Fibroblast of skin of scalp (primary cell): ENCODE data around the gene TRIM37.
A peak's percentile ranks its signal among the peaks of the same experiment; 100 is the strongest.

Experiments used
- DNase-seq: peaks from one replicate; pipeline ENCODE4 v3.0.0-alpha.2; 2013

The TRIM37 gene

DNA sequence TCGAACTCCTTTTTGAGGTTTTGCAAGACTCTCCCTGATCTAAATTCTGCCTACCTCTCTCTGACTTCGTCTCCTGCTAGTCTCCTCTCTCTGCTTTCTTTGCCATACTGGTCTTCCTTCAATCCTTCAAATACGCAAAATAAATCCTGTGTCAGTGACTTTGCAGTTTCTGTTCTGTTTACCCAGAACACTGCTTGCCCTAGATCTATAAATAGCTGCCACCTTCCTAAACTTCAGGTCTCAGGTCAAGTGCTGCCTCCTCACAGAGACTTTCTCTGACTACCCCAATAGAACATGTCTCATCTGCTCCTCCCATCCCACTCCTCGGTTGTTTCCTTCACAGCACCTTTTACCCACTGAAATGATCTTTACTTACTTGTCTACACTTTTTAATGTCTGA, 78.9 kb downstream of the TRIM37 start:
- DNase-seq: no peak

DNA sequence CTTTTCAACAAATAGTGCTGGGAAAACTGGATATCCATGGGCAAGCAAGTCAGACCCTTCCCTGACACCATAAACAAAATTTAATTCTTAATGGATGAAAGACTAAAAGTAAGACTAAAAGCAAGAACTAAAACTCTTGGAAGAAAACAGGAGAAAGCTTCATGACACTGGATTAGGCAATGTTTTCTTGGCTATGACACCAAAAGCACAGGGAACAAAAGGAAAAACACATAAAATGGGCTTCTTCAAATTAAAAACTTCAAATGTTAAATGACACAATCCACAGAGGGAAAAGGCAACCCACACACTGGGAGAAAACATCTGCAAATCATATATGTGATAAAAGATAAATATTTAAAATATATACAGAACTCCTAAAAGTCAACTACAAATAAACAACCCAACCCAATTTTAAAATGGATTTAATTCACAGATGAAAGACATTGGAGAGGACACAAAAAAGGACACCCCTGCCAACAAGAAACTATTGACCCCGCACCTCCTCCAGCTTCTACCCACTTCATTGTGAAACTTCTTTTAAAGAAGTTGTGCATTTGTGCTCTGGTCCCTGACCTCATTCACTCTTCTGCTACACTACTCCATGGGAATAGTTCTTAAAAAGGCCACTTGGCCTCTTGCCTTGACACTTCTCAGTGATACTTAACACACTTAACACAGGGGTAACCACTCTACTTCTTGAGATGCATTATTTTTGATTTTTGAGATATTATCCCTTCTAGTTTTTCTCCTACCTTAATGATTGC, 80.3 kb downstream of the TRIM37 start:
- no peak for DNase-seq

DNA sequence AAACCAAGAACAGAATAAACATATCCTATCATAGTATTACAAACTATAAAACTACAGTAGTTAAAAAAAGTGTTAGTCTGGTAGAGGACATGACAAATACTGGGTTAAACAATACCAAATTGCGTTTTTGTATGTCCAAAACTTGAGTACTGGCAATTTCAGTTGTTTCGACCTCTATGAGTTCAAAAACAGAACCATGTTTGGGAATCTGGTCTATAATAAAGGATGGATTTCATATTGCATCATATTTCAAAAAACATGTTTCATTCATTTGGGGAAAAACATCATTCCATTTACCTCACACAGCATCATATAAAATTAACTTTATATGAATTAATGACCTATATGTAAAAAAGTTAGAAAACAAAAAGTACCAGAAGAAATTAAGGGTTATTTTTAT, 81.8 kb downstream of the TRIM37 start:
- no peak for DNase-seq

DNA sequence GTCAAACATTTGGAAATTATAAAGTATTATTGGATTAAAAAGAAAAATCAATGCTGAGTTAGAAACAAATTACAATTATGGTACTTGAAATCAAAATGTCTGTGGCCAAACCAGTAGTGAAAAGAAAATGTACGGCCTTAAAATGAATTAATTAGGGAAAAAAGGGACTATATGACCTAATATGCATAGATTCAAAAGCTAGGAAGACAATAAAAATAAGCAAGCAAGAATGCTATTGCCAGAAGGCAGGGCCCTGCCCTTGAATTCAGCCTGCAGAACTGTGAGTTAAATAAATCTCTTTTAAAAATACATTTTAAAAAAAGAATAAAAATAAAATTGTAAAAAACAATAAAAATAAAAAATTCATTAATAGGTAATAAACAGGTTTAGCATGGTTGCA, 88.7 kb downstream of the TRIM37 start:
- DNase-seq: no peak

DNA sequence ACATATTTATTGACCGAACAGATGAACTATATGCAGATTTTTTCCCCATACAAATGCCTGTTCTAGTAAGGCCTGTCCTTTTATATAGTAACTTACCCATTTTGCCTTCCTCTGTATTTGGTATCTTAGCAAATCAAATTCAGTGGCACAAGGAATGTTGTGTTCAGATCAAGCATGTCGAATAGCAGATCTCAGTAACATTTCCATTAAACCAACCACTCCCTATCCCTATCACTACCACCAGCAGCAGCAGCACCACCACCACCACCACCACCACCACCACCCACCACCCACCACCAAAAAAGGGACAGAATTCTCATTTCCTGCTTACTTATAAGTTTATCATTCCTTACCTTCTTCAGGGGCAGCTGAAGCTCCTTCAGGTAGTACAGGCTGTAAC, 94.7 kb downstream of the TRIM37 start:
- DNase-seq: no peak

DNA sequence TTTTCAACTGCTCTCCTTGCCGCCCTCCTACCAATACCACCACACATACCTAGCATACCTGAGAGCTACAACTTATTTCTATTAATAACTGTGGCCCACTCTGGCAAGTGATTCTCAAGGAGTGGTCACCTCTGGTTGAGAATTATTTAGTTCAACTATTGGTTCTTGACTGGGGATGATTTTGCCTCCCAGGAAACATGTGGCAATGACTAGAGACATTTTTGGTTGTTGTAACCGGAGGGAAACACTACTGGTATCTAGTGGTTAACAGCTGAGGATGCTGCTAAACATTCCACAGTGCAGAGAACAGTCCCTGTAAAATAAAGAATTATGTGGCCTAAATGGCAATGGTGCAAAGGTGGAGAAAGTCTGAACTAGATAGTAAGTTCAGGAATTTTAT, 96.7 kb downstream of the TRIM37 start:
- peak; percentile 19 for DNase-seq

DNA sequence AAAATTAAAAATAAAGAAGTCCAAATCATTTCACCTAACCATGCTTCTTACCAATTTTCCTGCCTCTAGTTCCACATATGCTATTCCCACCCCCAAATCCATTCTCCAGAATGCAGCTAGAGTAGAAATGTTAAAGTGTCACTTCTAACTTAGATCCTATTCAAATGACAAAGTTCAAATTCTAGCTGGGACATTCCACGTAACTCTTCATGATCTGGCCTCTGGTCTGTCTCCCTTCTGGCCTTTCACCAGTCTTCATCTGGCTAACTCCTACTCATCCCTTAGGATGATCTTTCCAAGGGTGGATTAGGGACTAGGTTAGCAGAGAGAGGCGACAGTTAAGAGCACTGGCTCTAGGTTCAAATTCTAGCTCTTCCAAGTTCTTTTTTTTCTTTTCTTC, 97.9 kb downstream of the TRIM37 start:
- DNase-seq: no peak

DNA sequence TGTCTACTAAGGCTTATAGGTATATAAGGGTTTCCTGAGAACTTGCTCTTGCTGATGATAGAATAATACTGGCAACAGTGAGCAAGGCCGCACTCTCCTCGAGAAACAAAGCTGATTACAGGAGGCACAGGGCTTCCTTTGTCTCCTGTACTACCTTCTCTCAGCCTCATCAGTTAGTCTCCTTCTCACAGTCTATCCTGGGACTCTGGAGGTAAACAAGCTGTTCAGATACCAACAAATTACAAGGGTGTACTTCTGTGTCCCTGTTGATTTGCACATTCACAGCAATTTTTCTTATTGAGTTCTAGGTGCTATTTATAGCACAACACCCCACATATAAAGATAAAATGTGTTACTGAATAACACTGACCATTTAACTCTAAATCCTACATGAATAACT, 98.7 kb downstream of the TRIM37 start:
- DNase-seq: no peak

DNA sequence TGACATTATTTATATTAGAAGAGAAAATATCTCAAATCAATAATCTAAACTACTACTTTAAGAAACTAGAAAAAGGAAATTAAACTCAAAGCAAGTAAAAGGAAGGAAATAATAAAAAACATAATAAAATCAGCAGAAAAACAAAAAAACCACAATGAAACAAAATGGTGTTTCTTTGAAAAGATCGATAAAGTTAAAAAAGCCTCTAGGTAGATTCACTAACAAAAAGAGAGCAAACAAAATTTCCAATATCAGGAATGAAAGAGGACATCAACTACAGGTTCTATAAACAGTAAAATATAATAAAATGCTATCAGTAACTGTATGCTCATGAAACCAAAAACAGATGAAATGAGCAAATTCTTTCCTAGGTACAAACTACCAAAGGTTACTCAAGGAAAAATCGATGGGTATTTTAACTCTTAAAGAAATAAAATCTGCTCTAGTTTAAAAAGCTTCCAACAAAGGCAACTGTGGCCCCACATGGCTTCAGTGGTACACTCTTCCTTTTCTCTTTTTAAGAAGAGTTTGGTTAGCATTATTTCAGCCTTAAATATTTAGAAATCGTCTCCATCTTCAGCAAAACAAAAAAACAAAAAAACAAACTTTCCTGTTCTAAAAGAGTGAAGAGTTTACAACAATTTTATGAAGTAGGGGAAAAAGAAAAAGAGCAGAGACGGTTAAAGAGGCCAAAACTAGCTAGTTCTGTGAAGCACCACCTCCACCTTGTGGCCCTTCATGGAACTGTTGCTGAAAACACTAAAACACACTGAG, 102.2 kb downstream of the TRIM37 start:
- peak; percentile 61 for DNase-seq

DNA sequence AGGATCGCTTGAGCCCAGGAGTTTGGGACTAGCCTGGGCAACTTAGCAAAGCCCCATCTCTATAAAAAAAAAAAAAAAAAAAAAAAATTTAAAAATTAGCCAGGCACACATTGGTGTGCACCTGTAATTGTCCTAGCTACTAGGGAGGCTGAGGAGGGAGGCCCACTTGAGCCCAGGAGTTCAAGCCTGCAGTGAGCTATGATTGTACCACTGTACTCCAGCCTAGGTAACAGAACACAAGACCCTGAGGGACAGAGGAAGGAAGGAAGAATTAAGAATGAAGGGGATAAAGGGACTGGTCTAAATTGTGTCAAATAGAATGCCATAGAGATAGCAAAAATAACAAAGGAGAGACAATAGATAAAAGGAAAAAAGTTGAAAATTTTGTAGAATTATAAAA, 102.8 kb downstream of the TRIM37 start:
- DNase-seq: no peak

DNA sequence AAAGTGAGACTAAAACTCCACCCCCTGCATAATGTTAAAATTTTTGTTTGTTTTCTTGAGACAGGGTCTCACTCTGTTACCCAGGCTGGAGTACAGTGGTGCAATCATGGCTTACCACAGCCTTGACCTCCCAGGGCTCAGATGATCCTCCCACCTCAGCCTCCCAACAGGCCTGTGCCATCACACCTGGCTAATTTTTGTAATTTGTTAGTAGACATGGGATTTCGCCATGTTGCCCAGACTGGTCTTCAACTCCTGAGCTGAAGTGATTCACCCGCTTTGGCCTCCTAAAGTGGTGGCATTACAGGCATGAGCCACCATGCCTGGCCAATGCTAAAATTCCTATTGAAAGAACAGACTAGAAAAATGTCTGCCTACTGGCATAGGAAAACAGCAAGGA, 103.8 kb downstream of the TRIM37 start:
- DNase-seq: peak; percentile 29

DNA sequence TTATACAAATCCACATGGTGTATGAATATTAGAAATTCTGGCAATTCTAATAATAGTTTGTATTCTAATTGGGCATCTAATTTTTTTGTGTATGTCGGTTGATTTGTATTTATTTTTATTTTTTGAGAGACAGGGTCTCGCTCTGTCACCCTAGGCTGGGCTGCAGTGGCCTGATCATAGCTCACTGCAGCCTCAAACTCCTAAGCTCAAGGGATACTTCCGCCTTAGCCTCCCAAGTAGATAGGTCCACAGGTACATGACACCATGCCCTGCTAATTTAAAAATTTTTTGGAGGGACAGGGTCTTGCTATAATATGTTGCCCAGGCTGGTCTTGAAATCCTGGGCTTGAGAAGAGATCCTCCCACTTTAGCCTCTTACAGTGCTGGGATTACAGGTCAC, 104.6 kb downstream of the TRIM37 start:
- no peak for DNase-seq

DNA sequence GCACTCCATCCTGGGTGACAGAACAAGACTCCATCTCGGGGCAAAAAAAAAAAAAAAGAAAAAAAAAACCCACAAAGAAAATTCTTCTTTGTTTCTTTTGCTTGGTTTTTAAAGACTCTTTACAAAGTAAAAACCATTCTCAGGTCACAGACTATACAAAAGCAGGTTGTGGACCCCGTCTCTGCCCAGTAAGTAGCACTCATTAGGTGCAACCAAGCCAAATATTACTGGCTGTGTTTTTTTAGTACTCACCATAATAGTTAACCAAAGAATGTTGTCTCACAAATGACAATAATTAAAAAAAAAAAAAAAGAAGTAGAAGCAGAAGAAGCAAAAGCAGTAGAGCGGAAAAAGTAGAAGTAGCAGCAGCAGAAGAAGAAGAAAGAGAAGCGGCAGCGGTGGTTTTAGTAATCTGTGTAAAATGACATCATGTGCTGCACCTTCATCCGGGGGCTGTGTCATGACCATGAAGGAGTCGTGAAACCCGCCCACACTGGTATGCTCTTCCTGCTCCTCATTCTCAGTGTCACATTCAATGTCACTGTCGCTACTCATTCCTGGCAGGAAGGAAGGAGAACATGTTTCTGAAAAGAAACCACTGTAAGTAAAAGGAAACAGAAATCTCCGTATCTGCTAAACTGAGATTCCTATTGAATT, 105.4 kb downstream of the TRIM37 start:
- DNase-seq: peak; percentile 71

DNA sequence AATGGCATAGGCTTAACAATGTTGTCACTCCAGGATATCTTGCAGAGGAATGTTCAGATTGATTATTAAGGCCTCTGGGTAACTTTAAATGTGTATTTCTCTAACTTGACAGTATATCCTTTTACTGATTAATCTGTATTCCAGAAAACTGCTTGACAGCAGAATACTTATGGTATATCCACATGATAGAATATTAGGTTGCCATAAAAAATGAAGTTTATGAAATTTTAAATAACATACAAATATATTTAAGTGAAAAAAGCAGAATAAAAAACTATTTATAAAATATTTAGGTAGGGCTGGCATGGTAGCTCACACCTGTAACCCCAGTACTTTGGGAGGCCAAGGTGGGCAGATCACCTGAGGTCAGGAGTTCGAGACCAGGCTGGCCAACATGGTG, 106.7 kb downstream of the TRIM37 start:
- DNase-seq: no peak

DNA sequence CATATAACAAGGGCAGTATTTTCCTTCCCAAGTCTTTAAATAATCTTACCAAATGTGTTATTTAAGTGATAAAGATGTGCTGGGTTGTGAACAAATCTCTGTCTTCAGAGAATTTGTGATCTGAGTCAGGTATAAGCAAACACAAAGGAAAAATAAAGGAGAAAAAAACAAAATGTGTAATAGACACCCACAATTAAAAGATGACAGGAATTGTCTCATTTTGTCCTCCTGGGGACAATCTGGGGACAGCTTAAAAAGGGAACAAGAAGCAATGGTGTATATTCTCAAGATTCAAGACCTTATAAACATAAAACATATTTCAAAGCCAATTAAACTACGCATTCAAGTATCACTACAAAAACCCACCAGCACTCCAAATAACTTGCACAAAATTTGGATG, 107.2 kb downstream of the TRIM37 start:
- no peak for DNase-seq

DNA sequence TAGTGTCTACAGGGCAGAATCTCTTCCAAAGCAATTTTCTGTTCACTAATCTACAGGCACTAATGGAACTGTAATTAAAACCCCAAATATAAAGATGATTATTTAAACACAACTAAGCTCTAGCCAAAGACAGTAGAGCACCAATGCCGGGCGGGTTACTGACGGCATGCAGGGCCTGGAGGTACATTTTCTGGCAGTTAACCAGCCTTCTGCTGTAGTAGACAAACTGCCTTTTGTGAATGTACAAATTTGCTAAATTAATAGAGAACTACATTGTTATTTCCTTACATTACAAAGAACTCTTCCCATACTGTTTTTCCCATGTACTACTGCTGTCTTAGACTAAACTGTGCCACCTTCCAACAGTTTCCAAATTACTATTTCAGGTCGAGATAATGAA, 107.8 kb downstream of the TRIM37 start:
- no peak for DNase-seq

DNA sequence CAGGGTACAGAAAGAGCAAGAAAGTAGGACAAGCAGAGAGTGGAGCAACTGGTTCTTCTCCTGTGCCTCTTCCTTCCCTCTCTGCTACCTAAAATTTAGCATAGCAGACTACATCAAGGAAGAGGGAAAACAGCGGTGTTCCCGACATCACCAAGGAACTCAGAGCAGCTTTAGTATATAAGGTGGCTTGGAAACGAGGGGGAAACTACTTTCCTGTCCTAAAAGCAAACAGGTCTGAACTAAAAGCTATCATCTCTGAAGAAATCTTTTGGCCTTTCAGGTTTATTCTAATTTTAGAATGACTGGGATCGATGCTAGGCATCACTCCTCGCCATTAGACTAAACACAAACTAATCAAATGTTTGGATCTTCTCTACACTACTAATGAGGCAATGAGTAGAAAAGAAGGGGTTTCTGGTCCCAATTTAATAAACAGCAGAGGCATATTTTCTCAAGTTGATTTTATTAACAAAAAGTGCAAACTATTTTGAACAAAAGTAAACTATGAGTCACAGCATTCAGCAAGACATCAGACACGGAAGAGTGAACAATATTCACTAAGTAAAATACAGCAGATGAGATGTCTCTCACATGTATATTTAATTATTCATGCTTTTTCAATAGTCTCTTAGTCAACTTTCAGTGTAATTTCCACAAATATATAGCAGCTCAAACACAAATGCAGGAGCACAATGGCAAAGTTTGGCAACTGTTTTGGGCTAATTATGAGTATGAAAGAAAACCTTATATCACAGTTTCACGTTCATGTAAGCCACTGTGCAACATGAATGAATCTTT, 108.7 kb downstream of the TRIM37 start:
- peak; percentile 36 for DNase-seq

DNA sequence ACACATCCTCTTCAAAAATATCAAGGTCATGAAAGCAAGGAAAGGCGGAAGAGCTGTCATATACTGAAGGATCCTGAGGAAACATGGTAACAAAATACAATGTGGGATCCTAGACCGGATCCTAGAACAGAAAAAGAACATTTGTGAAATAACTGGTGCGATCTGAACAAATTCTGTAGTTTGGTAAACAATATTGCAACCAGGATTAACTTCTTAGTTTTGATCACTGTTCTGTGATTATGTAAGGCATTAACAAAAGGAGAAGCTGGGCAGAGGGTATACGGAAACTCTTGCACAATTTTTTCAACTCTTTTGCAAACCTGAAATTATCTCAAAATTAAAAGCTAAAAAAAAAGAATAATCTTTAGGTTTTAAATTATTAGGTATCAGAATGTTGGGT, 109.7 kb downstream of the TRIM37 start:
- DNase-seq: no peak

DNA sequence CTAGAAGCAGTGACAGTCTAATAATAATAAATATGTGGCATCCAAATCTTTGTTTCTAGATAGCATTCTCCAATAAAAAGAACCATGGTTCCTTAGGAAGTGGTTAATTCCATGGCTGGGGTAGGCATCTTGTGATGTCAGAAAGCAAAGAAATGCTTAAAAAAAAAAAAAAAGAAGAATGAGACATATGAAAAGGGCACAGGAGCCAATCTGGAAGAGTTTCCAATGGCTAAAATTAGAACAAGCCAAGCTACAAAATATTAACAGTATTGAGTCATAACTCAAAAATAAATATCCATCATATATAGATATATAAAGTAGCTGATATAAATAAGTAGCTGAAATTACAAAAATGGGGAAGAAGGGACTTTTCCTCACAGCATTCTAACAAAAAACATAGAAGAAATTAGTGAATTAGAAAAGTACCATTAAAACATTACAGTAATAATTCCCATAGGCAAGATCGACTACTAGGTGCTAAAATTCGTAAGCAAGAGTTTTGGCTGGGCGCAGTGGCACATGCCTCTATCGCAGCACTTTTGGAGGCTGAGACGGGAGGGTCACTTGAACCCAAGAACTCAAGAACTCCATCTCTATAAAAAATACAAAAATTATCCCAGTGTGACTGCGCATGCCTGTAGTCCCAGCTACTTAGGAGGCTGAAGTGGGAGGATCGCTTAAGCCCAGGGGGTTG, 111.3 kb downstream of the TRIM37 start:
- peak; percentile 82 for DNase-seq

DNA sequence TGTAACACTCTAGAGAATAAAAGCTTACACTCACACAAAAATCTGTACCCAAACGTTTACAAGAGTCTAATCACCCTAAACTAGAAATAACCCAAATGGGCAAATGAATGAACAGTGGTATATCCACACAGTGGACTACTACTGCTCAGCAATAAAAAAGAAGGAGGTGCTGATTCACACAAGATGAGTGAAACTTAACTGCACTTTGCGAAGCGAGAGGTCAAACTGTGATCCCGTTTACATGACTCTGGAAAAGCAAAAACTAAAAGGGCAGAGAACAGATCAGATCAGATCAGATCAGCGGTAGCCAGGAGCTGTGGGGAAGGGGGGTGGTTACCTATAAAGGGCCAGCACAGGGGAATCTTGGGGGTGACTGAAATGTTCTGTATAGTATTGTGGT, 113.4 kb downstream of the TRIM37 start:
- no peak for DNase-seq

DNA sequence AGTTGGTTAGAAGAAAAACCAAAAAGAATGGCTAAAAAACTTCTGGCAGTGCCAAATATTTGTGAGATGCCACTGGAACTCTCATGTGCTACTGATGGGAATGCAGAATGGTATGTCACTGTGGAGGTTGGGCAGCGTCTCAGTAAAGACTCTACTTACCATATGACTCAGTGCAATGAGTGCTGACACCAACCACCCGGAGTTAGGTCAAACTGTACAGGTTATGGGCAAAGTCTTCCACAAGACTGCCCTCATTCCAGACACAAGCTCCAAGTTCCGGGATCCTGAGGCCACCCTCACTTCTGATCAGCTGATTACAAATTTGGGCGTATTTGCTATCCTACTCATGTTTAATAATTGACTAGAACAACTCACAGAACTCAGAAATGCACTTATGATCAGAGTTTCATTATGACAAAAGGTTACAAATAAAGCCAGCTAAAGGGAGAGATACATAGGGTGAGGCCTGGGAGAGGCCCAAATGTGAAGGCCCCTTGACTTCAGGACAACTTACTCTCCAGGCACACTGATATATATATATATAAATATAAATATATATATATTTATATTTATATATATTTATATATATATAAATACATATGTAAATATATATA, 114.9 kb downstream of the TRIM37 start:
- DNase-seq: peak; percentile 87

DNA sequence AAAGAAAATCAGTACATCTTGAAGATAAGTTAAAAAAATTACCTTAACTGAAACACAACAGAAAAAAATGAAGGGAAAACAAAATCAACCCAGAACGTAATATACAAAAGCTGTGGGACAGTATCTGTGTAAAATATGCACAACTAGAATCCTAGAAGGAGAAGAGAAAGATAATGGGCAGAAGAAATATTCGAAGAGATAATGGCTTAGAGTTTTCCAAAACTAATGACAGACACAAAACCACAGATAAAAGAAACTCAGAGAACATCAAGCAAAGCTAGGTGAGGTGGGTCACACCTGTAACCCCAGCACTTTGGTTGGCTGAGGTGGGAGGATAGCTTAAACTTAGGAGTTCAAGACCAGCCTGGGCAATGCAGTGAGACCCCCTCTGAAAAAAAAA, 117.1 kb downstream of the TRIM37 start:
- DNase-seq: no peak
